KMS-11 (cell line): ENCODE results near the gene LAMP1.

ENCODE experiments used
- H2AFZ ChIP-seq: fragments of 200-600 bp; sonication (generic); 2 replicates; pipeline ENCODE4 v1.6.1; 2016; ENCODE audit warnings: antibody characterized with exemption, mixed run types, low read depth
- H3K27ac ChIP-seq: fragments of 200-600 bp; sonication (generic); 2 replicates; pipeline ENCODE4 v1.6.1; 2016; ENCODE audit warnings: mild to moderate bottlenecking, mixed run types
- H3K27me3 ChIP-seq: fragments of 200-600 bp; sonication (generic); 2 replicates; pipeline ENCODE4 v1.6.1; 2017; ENCODE audit warnings: mild to moderate bottlenecking, low read depth, mixed run types, moderate library complexity; ENCODE audit not compliant: insufficient read depth
- H3K36me3 ChIP-seq: fragments of 200-600 bp; sonication (generic); 2 replicates; pipeline ENCODE4 v1.6.1; 2017; ENCODE audit warnings: mild to moderate bottlenecking, mixed run types; ENCODE audit not compliant: insufficient read depth
- H3K4me1 ChIP-seq: fragments of 200-600 bp; sonication (generic); 2 replicates; pipeline ENCODE4 v1.6.1; 2016; ENCODE audit warnings: mild to moderate bottlenecking, low read depth, mixed run types; ENCODE audit not compliant: poor library complexity, severe bottlenecking
- H3K4me2 ChIP-seq: fragments of 200-600 bp; sonication (generic); 2 replicates; pipeline ENCODE4 v1.7.0; 2016; ENCODE audit warnings: mild to moderate bottlenecking, mixed run types
- H3K4me3 ChIP-seq: fragments of 200-600 bp; sonication (generic); IDR thresholded peaks from 2 replicates; pipeline ENCODE4 v1.6.1; 2017; ENCODE audit warnings: low read depth, low read length, mixed read lengths; ENCODE audit not compliant: insufficient read depth
- H3K79me2 ChIP-seq: fragments of 200-600 bp; sonication (generic); 2 replicates; pipeline ENCODE4 v1.6.1; 2016; ENCODE audit warnings: low read depth, mixed run types; ENCODE audit not compliant: insufficient read depth
- H3K9ac ChIP-seq: fragments of 200-600 bp; sonication (generic); 2 replicates; pipeline ENCODE4 v1.6.1; 2016; ENCODE audit warnings: mild to moderate bottlenecking, mixed run types
- H4K20me1 ChIP-seq: fragments of 200-600 bp; sonication (generic); 2 replicates; pipeline ENCODE4 v1.6.1; 2016; ENCODE audit warnings: mild to moderate bottlenecking, mixed run types; ENCODE audit not compliant: insufficient read depth
- TF ChIP-seq, protein P1 (sequence below): fragments of 200-600 bp; sonication (generic); conservative IDR thresholded peaks from 2 replicates; pipeline ENCODE4 v1.6.1; 2017; ENCODE audit warnings: low read depth, mild to moderate bottlenecking, antibody characterized with exemption, low read length, moderate library complexity, mixed read lengths

LAMP1 gene

DNA sequence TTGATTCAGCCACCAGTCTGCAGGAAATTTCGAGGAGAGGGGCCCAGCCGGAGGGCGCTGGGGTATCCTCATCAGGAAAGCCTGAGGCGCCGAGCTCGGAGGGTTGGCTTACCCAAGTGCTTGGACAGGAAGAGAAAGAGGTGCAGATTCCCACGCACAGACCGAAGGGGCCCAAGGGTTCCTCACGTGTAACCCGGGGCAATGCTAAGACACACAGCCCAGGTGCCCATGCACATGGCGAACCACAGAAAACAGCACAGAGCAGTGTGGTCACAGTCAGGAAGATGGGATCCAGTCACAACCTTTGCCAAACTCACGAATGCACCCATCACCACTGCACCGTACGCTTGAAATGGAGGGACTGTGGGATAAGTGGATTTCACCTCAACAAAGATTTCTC, 36.0 kb downstream of the LAMP1 start:
- no peaks in the 10 kb centered on the region for H3K27me3 ChIP-seq

DNA sequence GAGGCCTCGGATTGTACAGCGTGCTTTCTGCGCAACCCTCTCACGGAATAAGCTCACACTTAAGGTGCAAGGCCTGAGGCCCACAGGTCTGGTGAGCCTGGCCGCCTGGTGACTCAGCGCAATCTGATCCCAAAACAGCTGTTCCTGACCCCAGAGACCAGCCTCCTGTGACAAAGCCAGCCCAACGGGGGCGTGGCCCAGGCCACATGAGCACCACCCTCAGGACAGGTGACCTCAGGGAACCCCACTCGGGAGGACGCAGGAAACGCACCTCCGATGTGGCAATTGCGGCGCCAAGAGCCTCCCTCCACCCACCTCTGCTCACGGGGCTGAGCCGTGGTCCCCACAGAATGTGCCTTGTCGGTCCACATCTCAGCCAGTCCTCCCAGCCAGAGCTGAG, 40.5 kb downstream of the LAMP1 start:
- H2AFZ ChIP-seq = no peak overlapping the region
- no peaks in the 10 kb centered on the region for H3K36me3 ChIP-seq
- no peak overlapping the region for H3K9ac ChIP-seq
- no peak overlapping the region for H3K27ac ChIP-seq
- no peak overlapping the region for H3K4me2 ChIP-seq
- H4K20me1 ChIP-seq = no peaks in the 10 kb centered on the region
- H3K4me1 ChIP-seq = no peaks in the 10 kb centered on the region
- H3K27me3 ChIP-seq = no peaks in the 10 kb centered on the region
- TF ChIP-seq, protein P1, sequence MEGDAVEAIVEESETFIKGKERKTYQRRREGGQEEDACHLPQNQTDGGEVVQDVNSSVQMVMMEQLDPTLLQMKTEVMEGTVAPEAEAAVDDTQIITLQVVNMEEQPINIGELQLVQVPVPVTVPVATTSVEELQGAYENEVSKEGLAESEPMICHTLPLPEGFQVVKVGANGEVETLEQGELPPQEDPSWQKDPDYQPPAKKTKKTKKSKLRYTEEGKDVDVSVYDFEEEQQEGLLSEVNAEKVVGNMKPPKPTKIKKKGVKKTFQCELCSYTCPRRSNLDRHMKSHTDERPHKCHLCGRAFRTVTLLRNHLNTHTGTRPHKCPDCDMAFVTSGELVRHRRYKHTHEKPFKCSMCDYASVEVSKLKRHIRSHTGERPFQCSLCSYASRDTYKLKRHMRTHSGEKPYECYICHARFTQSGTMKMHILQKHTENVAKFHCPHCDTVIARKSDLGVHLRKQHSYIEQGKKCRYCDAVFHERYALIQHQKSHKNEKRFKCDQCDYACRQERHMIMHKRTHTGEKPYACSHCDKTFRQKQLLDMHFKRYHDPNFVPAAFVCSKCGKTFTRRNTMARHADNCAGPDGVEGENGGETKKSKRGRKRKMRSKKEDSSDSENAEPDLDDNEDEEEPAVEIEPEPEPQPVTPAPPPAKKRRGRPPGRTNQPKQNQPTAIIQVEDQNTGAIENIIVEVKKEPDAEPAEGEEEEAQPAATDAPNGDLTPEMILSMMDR = no peak
- H3K79me2 ChIP-seq = no peaks in the 10 kb centered on the region
- H3K4me3 ChIP-seq = no peak overlapping the region

More for the DNA sequence above, 36.0 kb downstream of the LAMP1 start:
- Histone ChIP-seq H2AFZ (no peak overlapping the region), H3K9ac (no peak overlapping the region), H3K36me3 (no peaks in the 10 kb centered on the region), H3K4me2 (no peak overlapping the region), H4K20me1 (no peaks in the 10 kb centered on the region), H3K27ac (no peak overlapping the region), H3K79me2 (no peaks in the 10 kb centered on the region), H3K4me1 (no peaks in the 10 kb centered on the region), H3K4me3 (no peak overlapping the region)
- TF ChIP-seq, protein P1 = no peak

DNA sequence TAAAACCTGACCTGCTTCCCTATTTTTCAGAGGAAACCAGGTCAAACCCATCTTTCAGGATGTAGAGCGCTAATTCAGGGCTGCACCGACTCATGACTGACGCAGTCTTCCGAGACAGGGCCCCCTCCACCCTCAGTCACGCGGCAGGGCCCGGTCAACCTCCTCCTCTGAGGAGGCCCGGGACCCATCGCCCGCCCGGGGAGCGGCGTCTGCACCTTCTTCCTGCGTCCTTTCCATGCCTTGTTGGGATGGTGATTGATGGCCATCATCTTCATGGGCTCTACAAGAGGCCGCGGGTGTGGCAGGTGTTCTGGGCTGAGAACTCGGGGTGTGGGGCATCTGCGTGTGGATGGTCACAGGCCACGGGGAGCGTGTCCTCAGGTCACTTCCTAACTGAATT, 40.9 kb downstream of the LAMP1 start:
- Histone ChIP-seq H3K9ac (no peak overlapping the region), H3K4me2 (no peak overlapping the region), H2AFZ (no peak overlapping the region), H3K36me3 (no peaks in the 10 kb centered on the region), H3K27ac (no peak overlapping the region), H3K4me1 (no peaks in the 10 kb centered on the region), H3K27me3 (no peaks in the 10 kb centered on the region), H3K4me3 (no peak overlapping the region), H3K79me2 (no peaks in the 10 kb centered on the region), H4K20me1 (no peaks in the 10 kb centered on the region)
- TF ChIP-seq, protein P1 = no peak

DNA sequence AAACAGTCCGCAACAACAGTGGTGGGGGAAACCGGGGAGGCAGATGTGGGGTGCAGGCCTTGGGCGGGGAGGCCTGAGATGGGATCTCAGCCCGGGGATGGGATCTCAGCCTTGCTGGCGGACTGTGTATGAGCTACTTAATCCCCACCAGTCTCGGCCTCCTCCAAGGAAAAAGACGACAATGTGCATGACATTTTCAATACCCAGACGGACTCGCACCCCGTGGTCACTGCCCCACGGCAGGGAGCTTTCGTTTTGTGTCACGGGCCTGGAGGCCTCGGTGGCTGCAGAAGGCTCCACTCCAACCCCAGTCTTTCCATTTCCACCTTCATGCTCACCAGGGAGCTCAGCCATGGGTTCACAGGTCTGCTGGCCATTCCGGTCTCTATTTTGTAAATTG, 41.4 kb downstream of the LAMP1 start:
- Histone ChIP-seq H3K27ac (no peak overlapping the region), H3K4me2 (no peak overlapping the region), H3K9ac (no peak overlapping the region), H3K4me1 (no peaks in the 10 kb centered on the region), H3K4me3 (no peak overlapping the region), H3K27me3 (no peaks in the 10 kb centered on the region), H3K79me2 (no peaks in the 10 kb centered on the region), H3K36me3 (no peaks in the 10 kb centered on the region), H4K20me1 (no peaks in the 10 kb centered on the region), H2AFZ (no peak overlapping the region)
- TF ChIP-seq, protein P1 = no peak
